SHP77 (cell line): ENCODE results near the gene POM121.
"Not testable (repeated sequence)": the region's sequence is repeated elsewhere in the genome, so short reads cannot be mapped to it uniquely, and the experiment has no call there.

Experiments used
- DNase-seq, 2 experiments: peaks; one replicate each; lab custom pipeline; 2025; lab: John Stamatoyannopoulos, UW

The POM121 gene

DNA sequence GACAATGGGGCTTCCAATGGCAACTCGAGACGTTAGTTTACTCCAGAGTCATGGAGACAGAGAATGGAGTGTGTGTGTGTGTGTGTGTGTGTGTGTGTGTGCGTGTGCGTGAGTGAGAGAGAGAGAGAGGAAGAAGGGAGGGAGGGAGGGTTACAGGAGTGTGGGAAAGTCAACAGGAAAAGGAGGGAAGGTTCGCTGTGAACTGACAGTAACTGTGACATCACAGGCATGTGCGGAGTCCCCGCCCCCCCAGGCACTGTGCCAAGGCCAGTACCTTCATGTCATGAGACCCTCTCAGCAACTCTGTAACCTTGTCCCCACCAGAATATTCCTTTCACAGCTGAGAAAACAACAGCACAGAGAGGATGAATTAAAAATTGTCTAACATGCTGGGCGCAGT is 72.6 kb downstream of the POM121 start:
- not testable (repeated sequence) for DNase-seq

DNA sequence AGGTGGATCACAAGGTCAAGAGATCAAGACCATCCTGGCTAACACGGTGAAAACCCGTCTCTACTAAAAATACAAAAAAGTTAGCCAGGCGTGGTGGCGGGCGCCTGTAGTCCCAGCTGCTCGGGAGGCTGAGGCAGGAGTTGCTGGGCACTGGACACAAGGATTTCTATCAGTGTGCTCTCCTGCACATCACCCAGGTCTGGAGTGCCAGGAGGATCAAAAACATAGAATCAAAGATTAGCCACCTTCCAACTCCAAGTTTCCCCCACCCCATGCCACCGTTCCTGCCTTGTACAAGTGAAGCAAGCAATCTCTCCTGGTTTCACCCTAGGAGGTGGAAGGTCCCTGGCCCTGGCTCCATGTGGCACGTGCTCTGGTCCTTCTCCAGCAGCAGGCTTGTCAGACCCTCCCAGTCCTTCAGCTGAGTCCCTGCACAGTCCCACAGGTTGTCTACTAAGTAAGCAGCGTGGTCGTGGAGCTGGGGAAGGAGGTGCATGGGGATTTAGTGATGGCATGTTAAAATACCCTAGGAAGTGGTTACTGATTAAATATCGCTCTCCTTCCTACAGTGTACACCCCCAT is 73.1 kb downstream of the POM121 start:
- DNase-seq: not testable (repeated sequence)
